ENCODE results near the gene ANKRD29.
A peak's percentile ranks its signal among the peaks of the same experiment; 100 is the strongest.

Gene ANKRD29

DNA sequence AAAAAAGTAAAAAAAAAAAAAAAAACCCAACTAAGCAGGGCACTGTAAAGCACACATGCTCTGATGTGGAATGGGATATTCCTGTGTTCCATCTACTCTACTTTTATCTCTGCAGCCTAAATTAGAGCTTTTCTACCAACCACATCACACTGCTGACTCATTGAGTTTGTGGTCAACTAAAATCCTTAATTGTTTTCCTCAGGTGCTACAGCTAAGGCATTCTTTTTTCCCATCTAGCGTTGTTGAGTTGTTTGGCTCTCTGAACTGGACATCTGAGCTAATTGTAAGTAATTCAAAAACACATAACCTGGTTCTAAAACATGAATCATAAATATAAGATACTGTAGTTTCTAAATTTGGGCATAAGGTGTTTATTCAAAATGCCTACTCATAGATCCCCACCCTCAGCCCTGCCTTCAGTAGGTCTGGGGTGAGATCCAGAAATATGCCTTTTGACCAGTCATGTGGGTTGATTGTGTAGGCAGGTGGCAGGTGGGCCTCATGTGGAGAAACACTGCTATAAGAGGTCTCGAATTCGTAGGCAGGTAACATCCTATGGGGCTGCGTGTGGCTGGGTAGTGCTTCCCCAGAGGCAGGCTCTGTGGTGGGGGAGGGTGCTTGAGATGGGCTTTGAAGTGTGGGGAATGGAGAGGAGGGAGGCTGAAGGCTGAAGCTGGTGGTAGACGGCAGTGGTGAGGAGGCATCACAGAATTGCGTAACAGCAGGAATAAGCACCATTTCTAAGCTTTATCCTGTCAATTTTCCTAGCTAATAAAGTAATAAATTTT is 27.2 kb downstream of the ANKRD29 start:
- TF ChIP-seq, protein P1, sequence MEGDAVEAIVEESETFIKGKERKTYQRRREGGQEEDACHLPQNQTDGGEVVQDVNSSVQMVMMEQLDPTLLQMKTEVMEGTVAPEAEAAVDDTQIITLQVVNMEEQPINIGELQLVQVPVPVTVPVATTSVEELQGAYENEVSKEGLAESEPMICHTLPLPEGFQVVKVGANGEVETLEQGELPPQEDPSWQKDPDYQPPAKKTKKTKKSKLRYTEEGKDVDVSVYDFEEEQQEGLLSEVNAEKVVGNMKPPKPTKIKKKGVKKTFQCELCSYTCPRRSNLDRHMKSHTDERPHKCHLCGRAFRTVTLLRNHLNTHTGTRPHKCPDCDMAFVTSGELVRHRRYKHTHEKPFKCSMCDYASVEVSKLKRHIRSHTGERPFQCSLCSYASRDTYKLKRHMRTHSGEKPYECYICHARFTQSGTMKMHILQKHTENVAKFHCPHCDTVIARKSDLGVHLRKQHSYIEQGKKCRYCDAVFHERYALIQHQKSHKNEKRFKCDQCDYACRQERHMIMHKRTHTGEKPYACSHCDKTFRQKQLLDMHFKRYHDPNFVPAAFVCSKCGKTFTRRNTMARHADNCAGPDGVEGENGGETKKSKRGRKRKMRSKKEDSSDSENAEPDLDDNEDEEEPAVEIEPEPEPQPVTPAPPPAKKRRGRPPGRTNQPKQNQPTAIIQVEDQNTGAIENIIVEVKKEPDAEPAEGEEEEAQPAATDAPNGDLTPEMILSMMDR (conservative IDR thresholded peaks at IDR 0.05): no peak
- TF ChIP-seq ZFX (IDR thresholded peaks at IDR 0.05): no peak
- H3K27ac ChIP-seq: no peak overlapping the region

DNA sequence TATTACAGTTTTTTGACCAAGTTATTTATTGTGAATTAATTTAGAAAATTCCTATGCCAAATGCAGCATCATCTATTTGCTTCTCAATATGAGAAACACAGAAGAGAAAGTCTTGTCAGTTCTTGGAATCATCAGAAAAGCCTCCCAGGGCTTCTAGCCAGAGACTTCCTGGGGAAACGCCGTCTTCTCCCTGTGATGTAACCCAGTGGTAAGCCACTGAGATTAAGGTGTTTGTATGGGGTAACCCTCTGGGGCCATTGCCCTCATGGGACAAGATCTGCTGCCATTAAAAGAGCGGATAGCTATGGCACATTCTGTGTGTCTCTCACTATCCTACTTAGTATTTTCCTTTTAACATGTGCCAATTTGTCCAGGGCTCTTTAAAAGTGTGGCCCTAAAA is 28.0 kb downstream of the ANKRD29 start:
- TF ChIP-seq ZFX (IDR thresholded peaks at IDR 0.05): no peak
- TF ChIP-seq, protein P1 (conservative IDR thresholded peaks at IDR 0.05): no peak
- no peak overlapping the region for H3K27ac ChIP-seq

DNA sequence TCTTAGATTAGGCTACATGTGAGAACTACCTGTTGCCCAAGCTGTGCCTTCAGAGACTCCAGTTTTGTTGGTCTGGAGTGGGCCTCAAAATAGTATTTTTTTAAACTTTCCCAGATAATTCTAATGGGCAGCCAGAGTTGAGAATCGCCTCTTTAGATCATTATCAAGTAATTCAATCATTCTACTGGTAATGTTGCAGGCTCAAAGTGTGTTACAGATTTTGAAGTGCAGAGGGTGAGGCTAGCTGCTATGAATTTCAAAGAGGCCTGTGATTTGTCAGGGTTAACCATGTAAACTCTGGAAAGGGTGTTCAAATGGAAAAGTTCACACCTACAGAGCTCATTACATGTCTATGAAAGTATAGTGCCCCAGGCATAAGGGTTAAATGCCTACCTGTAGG is 30.1 kb downstream of the ANKRD29 start:
- no peak overlapping the region for H3K27ac ChIP-seq
- TF ChIP-seq, protein P1 (conservative IDR thresholded peaks at IDR 0.05): no peak
- no peak for TF ChIP-seq ZFX (IDR thresholded peaks at IDR 0.05)

DNA sequence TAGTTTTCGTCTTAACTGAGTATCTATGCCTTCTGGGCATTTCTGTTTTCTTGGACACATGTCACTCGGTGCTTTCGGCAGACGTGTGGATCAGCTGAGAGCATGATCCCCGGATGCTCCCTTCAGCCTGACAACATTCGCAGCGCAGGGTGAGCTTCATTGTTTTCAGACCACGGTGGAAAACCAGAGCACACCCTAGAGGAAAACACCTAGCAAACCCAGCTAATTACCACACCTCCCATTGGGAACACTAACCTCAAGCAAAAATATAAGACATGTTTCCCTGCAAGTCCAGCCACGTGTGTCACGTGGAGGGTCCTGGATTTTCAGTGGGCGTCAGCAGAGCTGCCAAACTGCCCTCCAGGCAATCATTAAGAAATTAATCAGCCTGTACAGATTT is 31.0 kb downstream of the ANKRD29 start:
- TF ChIP-seq, protein P1 (conservative IDR thresholded peaks at IDR 0.05): no peak
- TF ChIP-seq ZFX (IDR thresholded peaks at IDR 0.05): no peak
- H3K27ac ChIP-seq: peak overlapping the region; percentile 21; the same call in 1 of the 2 replicates

DNA sequence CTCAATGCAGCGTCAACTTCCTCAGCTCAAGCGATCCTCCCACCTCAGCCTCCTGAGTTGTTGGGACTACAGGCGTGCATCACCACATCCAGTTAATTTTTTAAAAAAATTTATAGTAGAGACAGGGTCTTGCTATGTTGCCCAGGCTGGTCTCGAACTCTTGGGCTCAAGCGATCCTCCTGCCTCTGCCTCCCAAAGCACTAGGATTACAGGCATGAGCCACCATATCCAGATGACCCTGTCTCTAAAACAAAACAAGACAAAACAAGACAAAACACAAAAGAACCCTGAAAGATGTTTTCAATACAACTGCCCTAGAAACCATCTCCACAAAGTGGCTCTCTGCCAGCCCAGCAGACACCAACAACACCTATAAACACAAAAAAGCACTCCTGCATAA is 31.4 kb downstream of the ANKRD29 start:
- H3K27ac ChIP-seq: peak overlapping the region; percentile 33; the same call in 1 of the 2 replicates

DNA sequence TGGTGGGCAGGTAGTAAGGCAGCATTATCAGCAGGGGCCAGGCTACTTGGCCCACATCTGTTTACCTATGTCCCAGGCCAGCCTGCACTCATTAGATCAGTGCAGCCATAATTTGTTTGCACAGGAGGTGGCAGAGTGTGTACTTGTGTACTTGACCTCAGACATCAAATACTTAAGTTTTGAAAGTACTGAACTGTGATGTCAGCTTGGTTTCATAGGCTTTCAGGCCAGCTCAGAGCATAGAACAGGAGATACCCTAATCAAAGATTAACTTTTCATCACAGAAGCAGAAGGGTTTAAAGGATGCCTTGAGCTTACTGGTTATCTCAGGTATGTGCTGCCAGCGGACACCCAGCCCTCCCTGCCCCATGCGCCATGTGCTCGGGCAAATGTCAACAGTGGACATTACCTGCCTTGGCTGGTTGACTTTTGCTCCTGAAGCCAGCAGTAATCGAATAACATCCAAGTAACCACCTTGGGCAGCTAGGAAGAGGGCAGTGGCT is 33.2 kb downstream of the ANKRD29 start:
- peak overlapping the region; percentile 91 for H3K27ac ChIP-seq
- TF ChIP-seq ZFX (IDR thresholded peaks at IDR 0.05): no peak
- TF ChIP-seq, protein P1 (conservative IDR thresholded peaks at IDR 0.05): no peak

More for the DNA sequence above, 31.4 kb downstream of the ANKRD29 start:
- TF ChIP-seq, protein P1 (conservative IDR thresholded peaks at IDR 0.05): no peak
- no peak for TF ChIP-seq ZFX (IDR thresholded peaks at IDR 0.05)

DNA sequence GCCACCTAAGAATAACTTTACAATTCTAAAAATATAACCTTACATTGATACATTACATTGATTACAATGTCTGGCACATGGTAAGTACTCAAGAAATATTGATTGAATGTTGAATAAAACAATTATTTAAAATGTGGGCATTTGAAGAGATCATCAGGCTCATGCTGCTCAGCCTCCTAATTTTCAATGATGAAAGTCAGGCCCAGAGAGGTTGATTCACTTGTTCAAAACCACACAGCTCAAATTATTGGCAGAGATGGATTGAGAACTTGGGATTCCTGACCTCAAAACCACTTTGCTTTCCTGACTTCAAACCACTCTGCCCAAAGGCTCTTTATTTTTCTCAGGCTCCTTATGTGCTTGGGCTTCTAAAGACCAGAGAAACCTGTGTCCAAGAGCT is 34.7 kb downstream of the ANKRD29 start:
- TF ChIP-seq, protein P1 (conservative IDR thresholded peaks at IDR 0.05): no peak
- no peak for TF ChIP-seq ZFX (IDR thresholded peaks at IDR 0.05)
- H3K27ac ChIP-seq: peak overlapping the region; percentile 91

Data from C4-2B (cell line).